Fibroblast of villous mesenchyme (primary cell): ENCODE results near the gene RER1. TPM values are rescaled to one million over a fixed set of nuclear protein-coding genes. Genes with fewer than 3 reads are reported as not detected.
A peak's percentile ranks its signal among the peaks of the same experiment; 100 is the strongest.

Experiments used
- DNase-seq: peaks from one replicate; pipeline ENCODE4 v3.0.0-alpha.2; 2010; ENCODE audit warnings: low read depth
- H3K4me3 ChIP-seq: 2 replicates; pipeline ENCODE4 v1.5.1; 2011; ENCODE audit warnings: low read depth, mild to moderate bottlenecking, low read length
- total RNA-seq: library from RNA; depleted of rRNA; stranded (reverse); fragments of >200 nt; gene quantifications from 2 replicates; pipeline ENCODE4 v1.2.3, GENCODE V29; 2012
- TF ChIP-seq, protein P1 (sequence below): IDR thresholded peaks from 2 replicates; pipeline ENCODE4 v1.5.1; 2012; ENCODE audit warnings: low read depth, mild to moderate bottlenecking, low read length; ENCODE audit not compliant: insufficient read depth

Gene RER1
- total RNA-seq, 1 donor = 94.1 TPM

DNA sequence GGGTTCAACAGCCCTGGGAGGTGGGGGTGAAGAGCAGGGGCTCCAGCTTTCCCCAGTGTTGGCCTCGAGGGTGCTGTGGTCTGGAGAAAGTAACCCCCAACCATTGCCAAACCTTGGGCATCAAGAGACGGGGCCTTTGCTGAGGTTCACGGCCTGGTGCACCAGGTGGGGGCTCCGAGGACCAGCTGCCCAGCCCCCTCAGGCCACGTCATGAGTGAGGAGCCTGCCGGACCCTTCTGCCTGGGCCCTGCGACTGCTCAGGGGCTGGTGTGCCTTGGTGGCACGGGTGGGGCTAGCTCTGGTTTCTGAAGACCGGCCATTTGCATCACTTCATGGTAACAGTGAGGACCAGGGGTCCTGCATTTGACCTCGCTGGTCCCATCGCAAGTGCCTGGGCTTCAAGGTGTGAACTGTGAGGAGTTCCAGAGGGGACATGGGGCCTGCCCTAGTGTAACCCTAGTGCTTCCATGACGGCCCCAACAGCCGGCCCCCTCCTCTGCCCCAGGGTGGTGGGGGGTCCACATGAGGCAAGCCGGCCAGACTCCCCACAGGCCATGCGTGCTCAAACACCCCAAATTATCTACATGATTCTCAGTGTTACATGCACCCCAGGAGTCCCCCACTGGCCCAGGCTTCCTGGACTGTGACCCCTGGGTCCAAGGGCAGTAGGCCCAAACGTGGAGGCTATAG is 13.7 kb upstream of the RER1 start:
- TF ChIP-seq, protein P1, sequence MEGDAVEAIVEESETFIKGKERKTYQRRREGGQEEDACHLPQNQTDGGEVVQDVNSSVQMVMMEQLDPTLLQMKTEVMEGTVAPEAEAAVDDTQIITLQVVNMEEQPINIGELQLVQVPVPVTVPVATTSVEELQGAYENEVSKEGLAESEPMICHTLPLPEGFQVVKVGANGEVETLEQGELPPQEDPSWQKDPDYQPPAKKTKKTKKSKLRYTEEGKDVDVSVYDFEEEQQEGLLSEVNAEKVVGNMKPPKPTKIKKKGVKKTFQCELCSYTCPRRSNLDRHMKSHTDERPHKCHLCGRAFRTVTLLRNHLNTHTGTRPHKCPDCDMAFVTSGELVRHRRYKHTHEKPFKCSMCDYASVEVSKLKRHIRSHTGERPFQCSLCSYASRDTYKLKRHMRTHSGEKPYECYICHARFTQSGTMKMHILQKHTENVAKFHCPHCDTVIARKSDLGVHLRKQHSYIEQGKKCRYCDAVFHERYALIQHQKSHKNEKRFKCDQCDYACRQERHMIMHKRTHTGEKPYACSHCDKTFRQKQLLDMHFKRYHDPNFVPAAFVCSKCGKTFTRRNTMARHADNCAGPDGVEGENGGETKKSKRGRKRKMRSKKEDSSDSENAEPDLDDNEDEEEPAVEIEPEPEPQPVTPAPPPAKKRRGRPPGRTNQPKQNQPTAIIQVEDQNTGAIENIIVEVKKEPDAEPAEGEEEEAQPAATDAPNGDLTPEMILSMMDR = no peak
- no peak overlapping the region for H3K4me3 ChIP-seq
- DNase-seq = no peak

DNA sequence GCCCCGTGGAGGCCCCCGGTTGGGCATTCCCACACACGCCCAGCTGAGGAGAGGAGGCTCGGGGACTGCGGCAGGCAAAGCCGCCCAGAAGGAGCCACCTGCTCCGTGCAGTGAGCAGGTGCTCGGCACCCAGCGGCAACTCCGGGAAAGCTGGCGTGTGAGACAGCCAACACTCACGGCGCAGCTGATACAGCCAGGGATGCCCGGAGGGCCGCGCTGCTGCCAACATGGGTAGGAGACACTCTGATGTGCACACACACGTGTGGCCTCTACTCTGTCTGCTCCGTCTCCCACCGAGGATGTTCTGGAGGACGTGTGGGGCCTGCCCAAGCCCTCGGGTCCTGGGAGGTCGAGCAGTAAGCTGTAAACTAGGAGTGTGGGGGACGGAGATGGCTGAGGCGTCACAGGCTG is 13.2 kb upstream of the RER1 start:
- DNase-seq = no peak
- TF ChIP-seq, protein P1 = no peak
- no peak overlapping the region for H3K4me3 ChIP-seq

DNA sequence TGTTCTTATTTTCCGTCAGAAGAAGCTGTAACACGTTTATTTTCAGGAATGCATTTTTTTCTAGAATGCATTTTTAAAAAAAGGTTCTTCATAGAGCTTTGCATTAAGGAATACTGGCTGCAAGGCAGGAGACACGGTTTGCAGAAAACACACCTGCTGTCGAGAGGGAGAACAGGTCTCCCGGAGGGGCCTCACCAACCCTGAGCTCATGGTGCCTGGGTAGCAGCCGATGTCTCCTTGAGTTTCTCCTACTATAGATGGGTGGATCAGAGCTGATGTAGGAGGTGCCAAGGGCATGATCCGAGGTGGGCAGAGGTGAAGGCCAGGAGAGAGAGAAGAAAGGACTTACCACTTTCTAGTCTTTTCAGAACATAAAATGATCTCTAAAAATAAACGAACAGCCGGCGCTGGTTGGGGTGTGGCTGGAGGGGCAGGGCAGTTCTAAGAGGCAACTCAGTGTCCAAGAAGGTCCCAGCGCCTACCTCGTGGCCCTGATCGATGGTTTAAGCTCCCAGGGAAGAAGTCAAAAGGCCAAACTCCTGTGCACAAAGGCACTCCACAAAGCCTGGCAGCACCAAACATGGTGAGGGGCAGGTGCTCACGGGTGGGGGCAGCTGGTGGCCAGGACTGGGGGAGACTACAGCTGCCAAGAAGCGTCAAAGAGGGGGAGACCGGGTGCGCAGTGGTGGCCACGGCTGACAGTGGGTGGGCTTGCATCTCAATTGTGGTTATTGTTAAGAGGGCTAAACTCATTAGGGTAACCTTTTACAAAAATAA is 12.5 kb upstream of the RER1 start:
- no peak overlapping the region for H3K4me3 ChIP-seq
- TF ChIP-seq, protein P1 = no peak
- no peak for DNase-seq

DNA sequence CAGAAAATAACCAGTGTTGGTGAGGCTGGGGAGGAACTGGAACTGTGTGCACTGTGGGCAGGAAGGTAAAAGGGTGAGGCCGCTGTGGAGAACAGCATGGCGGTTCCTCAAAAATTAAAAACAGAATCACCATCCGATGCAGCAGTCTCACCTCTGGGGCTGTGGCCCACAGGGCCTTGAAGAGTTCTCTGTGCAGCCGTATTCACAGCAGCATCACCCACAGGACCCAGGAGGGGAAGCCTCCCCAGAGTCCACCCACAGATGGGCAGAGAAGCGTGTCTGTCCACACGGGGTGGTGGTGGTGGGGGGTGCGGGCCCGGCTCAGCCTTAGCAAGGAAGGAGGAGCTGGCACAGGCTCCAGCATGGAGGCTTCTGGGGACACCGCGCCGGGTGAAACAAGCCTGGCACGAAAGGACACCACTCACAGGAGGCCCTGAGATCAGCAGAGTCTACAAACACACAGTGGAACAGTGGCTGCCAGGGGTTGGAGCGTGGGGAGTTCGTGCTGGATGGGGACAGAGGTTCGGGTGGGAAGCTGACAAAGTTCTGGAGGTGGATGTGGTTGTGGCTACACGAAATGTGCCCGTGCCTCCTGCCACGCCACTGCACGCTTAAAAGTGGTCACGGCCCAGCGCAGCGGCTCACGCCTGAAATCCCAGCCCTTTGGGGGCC is 11.8 kb upstream of the RER1 start:
- H3K4me3 ChIP-seq = no peak overlapping the region
- TF ChIP-seq, protein P1 = no peak
- DNase-seq = no peak

DNA sequence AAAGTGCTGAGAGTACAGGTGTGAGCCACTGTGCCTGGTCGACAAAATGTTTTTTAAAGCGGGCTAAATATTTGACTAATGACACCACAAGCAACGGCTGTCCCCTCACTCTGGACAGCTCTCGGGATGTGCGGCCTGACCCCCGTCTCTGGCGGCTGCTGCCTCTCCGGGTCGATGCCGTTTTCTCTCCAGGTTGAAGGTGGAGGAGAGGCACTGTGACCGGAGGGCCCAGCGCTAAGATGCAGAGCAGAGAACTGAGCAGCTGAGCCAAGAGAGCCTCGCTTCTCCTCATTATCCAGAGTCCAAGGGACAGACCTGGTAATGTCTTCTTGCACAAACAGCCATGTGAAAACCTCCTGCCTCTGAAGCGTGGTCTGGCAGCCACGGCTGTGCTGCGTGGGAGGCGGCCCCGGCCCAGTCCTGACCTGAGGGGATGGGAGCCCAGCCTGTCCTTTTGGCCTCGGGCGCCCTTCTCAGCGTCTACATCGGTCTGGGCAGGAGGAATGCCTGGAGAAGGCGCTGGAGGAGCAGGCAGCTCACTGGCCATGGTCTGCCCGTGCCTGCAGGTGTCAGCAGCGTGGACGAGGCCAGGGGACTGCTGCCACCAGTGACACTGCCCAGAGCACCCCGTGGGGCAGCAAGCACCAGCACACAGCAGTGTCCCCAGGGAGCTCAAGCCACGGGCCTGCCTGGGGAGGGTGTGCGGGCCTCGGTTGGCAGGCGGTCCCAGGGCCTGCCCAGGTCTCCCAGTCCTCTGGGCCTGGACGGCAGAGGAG is 10.6 kb upstream of the RER1 start:
- no peak overlapping the region for H3K4me3 ChIP-seq
- TF ChIP-seq, protein P1 = no peak
- DNase-seq = peak; percentile 25

DNA sequence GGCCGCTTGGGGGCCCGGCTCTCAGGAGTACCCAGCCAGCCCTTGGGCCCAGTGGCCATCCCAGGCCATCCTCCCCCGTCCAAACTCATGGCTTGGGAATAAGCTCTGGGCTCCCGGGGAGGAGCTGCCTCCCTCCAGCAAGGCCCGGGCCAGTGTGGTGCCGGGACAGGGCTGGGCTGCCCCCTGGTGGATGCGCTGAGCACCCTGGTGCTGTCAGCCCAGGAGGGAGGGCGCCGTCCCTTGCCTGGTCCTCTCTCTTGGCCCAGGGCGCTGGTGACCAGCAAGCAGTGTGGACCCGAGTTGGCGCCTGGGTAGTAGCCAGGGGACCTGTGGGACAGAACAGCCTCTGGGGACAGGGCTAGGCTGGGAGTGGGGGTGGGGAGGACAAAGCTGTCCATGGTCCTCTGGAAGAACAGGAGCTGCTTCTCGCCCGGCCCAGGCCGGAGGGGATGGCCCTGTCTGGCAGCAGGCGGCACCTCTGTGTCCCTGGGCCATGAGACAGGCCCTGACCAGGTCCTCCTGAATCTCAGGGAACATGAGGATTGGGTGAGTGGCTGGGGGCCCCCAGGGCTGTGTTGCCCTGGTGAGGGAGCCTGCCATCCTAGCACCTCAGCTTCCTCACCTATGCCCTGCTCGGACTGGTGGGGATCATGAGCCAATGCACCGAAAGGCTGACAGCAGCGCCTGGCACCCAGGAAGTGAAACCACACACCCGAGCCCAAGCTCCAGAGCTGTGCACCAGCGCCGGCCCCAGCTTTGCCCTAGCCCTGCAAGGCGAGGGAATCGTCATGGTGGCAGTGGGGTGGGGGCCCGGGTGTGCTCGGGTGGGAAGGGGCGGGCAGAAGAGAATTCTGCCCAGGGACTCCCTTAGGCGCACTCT is 9.7 kb upstream of the RER1 start:
- no peak overlapping the region for H3K4me3 ChIP-seq
- TF ChIP-seq, protein P1 = peak; percentile 88
- DNase-seq = peak; percentile 82
